ENCODE results near the gene TPRN. TPM values are rescaled to one million over a fixed set of nuclear protein-coding genes. Genes with fewer than 3 reads are reported as not detected.

Gene TPRN
- total RNA-seq, 1 donor from 2014 or later = 5.7 TPM

GRCh38 chr9:137172901-137173795 lies 27.4 kb downstream of the TPRN start:
- DNase-seq = no peak

- DNase-seq = no peak
Measured at GRCh38 chr9:137171149-137171900, 29.2 kb downstream of the TPRN start.

DNA sequence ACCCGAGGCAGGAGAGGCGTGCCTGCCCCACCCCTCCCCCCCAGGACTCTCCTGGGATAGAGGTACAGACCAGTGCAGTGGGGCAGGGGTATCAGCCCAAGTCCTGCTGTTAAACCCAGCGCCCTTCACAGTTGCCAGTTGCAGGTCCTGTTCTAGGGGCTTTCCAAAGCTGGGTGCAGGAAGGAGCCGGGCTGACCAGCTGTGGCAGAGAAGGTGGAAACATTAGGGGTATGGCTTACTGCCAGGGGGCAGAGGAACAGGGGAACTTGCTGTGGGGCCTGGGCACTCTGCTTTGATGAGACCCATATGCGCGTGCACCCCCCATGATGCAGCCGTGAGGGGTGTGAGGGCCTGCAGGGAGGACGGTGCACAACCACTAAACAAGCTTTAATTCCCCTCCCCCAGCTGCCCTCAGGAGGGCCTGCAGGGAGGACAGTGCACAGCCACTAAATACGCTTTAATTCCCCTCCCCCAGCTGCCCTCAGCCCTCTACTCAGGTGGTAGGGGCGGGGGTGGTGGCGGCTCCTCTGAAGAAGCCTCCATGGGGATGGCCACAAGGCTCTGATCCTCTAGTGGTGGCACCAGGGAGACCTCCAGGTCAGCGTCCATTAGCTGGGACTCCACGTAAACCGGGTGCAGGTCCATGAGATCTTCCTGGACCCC lies 29.9 kb downstream of the TPRN start:
- no peak for DNase-seq

DNA sequence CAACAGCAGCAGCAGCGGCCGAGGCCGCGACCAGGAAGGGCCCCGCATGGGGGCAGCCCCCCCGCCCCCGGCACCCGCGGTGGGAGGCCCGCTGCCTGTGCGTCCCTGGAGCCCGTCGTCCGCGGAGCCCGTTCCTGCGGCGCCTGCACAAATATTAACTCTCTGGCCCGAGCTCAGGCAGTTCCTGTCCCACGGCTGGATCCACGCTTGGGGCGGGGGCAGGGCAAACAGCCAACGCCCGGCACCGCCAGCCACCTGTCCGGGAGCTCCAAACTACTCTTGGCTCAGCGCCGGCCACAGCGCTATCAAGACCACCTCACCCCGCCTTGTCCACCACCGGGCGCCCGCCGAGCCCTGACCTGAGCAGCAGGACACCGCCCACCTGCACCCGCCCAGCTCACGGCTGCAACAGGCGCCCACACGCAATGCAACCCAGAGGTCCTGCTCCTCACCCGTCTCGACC lies 30.6 kb downstream of the TPRN start, which contains the start of gene LRRC26:
Gene LRRC26 (minus strand): TSS at position 156 of the 463 bp plus-strand sequence. CDS start 108 bp downstream, at position 48.
- no peak for DNase-seq

- DNase-seq = peak; percentile 62
Measured at GRCh38 chr9:137168904-137169856, 31.4 kb downstream of the TPRN start.

DNA sequence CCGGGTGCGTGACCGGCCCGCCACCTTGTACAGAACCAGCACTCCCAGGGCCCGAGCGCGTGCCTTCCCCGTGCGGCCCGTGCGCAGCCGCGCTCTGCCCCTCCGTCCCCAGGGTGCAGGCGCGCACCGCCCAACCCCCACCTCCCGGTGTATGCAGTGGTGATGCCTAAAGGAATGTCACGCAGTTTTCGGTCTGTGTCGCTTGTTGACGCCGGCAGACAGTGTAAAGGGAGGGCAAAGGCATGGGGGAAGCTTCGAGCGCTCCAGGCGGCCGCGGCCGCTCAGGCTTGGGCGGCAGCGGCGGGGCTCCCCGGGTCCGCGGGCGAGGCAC lies 32.0 kb downstream of the TPRN start:
- no peak for DNase-seq

- DNase-seq = no peak
Measured at GRCh38 chr9:137167747-137168572, 32.6 kb downstream of the TPRN start.

- DNase-seq = no peak
Measured at GRCh38 chr9:137167277-137167746, 33.2 kb downstream of the TPRN start.

DNA sequence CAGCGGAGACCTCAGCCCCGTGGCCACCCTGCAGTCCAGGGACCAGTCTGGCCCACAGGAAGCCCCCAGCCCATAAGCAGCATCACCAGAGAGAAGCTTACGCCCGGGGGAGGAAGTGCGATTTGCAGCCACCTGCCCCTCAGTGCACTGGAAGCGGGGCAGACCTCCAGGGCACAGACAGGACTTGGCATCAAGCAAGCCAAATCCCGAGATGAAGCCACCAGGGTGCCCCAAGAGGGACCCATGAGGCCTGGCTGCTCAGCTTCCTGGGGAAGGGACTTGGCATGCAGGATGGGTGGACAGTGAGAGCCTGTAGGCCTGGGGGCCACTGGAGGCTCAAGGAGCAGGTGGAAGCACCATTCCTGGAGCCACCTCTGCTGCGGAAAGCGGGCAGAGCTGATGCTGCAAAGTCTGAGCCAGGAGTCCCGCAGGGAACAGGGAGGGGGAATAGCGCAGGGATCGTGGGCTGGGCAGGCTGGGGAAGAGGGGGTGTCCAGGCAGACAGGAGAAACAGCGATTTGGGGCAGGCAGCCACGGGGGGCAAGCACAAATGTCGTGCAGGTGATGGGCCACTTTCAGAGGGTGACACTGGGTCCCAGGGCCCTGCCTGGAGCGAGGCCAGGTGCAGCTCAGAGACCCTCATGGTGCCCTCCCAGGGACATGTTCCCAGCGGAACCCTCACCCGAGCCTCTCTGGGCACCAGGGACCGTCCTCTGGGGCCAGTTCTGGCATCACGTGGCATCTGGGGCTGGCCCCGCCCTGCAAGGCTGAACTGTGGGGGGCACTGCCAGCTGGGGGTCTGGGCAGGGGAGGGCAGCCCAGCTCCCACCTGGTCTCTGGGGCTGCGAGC lies 33.9 kb downstream of the TPRN start:
- no peak for DNase-seq

- no peak for DNase-seq
Measured at GRCh38 chr9:137165250-137165836, 35.2 kb downstream of the TPRN start.

DNA sequence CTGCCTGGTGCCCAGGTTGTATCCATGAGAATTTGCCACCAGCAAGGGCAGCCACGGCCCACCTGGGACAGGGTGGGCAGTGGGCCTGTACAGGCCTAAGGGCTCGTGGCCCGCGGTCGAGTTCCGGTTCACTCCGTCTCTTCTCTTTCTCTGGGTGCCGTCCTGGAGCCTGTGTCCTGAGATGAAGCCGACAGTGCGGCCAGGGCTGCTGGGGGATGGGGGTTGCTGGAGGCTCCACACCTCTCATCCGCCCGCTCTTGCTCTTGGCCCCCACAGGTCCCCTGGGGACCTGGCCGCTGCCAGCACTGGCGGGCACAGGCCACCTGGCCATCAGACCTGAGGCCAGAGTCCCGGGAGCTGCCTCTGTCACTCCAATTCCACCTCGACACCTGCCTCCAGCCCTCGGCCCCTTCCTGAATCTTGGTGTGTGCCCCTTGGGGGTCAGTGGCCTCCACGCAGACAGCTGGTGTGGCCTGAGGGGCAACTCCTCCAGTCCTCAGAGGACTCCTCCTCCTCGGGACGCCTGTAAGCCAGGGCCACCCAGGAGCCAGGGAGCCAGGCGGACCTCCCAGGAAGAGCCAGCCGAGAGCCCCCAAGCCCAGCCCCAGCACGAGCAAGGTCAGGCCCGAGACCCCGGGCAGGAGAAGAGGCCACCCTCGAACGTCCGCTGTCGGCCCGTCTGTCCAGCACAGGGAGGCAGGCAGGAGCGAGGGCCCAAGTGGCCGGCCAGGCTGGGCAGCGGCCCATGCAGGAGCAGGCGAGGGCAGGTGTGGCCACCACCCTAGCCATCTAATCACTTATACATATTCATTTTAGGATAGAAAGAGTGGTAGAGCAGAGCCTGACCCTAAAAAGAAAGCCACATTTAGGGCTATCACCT lies 35.9 kb downstream of the TPRN start:
- no peak for DNase-seq

- DNase-seq = no peak
Measured at GRCh38 chr9:137163805-137164204, 36.7 kb downstream of the TPRN start.

- DNase-seq = no peak
Measured at GRCh38 chr9:137163365-137163715, 37.2 kb downstream of the TPRN start.

GRCh38 chr9:137162505-137163364 lies 37.8 kb downstream of the TPRN start:
- DNase-seq = no peak

- no peak for DNase-seq
Measured at GRCh38 chr9:137161558-137162486, 38.7 kb downstream of the TPRN start.

All from tongue (tissue), 2 donors.